Subcutaneous preadipocyte (primary cell): ENCODE data around the gene CBX1. TPM values are rescaled to one million over a fixed set of nuclear protein-coding genes. Genes with fewer than 3 reads are reported as not detected.

Source experiments
- small RNA-seq: library from RNA; depleted of rRNA; stranded (forward); fragments of <200 nt; gene quantifications from one replicate; pipeline ENCODE3, GENCODE V24; 2012
- total RNA-seq: library from RNA; depleted of rRNA; stranded (reverse); fragments of >200 nt; gene quantifications from 2 replicates; pipeline ENCODE4 v1.2.3, GENCODE V29; 2012

CBX1 gene
- total RNA-seq: 23.1 and 29.3 TPM in 2 replicates

DNA sequence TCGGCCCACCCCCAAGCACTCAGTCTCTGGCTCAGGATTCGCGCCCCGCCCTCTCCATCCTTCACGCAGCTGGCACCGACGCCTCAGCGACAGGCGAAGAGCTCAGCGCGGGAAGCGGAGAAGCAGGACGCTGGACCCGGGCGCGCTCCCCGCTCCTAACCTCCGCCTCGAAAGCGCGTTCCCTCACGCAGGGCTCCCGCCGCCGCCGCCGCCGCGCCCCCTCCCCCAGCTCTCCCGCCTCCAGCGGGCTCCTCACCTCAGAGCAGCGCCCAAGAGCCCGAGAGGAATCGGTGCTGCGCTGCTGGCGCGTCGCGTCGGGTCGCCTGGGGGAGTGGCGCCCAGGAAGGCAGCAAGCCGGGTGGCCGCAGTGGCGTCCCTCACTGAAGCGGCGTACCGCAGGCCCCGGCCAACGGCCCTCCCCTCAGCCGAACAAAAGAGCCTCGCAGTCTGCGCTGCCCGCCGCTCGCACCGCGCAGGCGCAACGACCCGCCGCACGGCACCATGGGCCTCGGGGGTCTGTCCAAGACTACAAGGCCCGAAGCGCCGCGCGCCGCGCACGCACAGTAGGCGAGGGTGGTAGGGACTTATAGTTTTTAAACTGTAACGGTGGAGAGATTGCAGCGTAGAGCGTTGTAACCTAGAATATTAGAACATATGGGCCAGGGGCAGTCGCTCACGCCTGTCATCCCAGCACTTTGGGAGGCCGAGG lies at the start of gene CBX1:
CBX1 (minus strand) TSS at position 467 of the 709 bp plus-strand sequence. CDS start 24,474 bp downstream, outside the sequence.

DNA sequence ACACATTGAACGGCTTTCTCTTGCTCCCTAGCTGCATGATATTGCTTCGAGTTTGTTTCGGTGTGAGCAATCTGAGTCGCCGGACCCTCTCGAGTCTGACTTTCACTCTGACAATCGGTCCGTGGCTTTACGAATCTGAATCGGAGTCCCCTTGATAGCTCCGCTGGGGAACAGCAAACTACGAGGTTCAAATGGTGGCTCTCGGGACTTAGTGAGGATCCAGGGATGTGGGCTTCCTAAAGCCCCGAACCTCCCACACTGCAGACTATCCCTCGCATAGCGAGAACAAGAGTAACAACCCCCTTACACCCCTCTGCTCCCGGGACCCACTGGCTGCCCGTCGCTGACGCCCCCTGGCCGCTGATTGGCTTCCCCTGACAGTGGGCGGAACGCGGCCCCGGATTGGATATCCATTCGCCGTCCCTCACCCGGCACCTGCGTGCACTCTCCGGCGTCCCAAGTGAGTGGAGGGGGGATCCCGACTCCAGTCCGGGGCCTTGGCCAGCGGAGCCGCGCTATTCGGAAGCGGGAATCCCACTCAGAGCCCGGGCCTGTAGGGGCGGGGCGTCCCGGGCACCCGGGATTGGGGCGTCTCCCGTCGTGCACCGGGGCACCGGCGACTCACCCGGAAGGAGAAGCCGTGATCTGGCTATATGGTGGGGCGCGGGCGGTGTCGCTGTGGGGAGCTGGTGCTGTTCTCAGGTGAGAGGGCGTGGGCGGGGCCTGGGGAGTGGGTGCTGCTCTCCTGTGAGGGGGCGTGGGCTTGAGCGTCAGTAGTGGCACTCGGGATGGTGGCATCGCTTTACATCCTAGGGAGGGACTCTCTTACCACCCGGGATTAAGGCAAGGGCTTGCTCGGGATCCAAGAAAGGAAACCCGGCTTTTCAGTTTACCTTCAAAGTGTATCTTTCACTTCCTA lies 6.1 kb upstream of the CBX1 start, which contains the start of gene SNX11:
SNX11 (plus strand) TSS at position 630 of the 919 bp plus-strand sequence. CDS start 4,278 bp downstream, outside the sequence.

DNA sequence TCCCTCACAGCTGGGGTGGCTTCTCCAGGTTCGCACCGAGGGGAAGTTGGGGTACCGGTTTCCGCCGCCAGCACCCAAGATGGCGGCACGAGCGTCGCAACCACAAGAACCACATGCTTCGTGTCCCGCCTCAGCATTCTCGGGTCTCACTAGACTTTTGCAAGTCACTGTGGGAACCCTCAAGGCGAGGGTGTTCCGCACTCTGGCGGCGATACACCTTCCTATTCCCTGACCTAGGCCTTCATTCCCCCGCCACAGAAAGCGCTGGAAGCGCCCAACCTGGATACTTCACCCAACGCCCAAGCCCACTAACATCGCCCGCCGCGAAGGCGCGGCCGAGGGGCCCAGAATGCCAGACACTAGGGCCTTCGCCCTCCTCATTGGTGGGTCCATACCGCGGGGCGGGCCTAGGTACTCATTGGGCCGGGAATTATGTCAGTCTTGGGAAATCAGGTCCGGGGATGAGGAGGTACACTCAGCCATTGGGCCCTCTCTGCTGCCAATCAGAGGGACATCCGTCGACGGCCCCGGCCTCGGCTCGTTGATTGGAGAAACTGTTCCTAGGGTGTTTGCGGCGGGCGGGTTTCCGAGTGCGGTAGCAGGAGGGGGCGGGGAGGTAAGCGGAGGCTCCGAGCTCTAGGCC lies 53.4 kb downstream of the CBX1 start, which contains the start of gene NFE2L1:
NFE2L1 (plus strand) TSS at position 619 of the 643 bp plus-strand sequence. CDS start 2,760 bp downstream, outside the sequence.

DNA sequence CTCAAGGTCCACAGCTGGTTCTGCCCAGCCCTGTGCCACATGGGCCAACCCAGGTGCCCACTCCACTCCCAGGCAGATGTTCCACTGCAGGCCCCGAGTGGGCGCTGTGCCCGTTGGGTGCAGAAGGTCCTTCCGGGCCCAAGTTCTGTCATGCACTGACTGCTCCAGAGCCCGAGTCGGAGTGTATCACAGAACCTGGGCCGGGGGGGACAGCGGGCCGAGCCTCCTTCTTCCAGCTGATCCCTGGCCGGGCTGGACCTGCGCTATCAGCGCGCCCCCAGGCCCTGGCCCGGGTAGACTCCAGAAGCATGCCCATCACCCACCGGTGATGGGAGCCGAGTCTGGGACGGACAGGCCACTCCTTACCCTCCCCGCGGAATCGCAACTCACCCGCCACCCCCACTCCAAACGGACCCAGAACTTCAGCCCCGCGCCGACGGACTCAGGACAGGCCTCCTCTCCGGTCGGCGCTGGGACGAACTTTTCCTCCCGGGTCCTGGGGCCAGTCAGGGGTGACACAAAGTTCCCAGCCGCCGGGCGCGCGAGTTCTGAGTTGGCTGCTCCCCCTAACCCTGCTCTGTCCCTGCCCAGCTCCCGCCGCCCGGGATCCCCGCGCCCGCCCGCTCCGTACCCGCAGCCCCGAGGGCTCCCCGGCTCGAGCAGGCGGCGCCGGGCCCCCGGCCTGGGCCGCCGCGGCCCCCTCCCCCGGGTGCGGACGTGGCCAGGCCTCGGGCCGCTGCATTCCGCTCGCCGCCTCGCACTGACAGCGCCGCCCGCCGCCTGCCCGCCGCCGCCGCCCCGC lies 64.0 kb downstream of the CBX1 start, which contains the start of gene COPZ2:
COPZ2 (minus strand) TSS at position 762 of the 802 bp plus-strand sequence; CDS start at position 742, 20 bp downstream.

Small RNA genes within 50 kb of the gene (small RNA-seq; reads per million reads assigned to genes)
- not detected for gene AC004477.2
- gene MIR152: 553 reads per million, percentile 99 among the genes with 10 or more reads in this experiment
- 0.16 reads per million for gene RNU6-1201P

Other genes starting within 250 kb of the CBX1 start
- 0.73 and 2.2 TPM in 2 replicates for gene SP2, start 205.2 kb downstream of the CBX1 start, total RNA-seq
- 28.7 and 42.4 TPM in 2 replicates for gene PNPO, start 159.9 kb downstream of the CBX1 start, total RNA-seq
- not detected in 2 replicates for gene PRR15L, start 143.6 kb downstream of the CBX1 start, total RNA-seq
- gene CDK5RAP3, start 130.4 kb downstream of the CBX1 start, total RNA-seq: 31.5 and 37.1 TPM in 2 replicates
- 24.8 and 44.1 TPM in 2 replicates for gene COPZ2, start 63.7 kb downstream of the CBX1 start, total RNA-seq
- gene NFE2L1, start 53.1 kb downstream of the CBX1 start, total RNA-seq: 59.2 and 71.4 TPM in 2 replicates
- gene SNX11, start 6.3 kb upstream of the CBX1 start, total RNA-seq: 8.0 and 10.3 TPM in 2 replicates